Measurements from ENCODE around the gene IP6K1.

The IP6K1 gene

GRCh38 chr3:49727924-49728361 lies 58.4 kb downstream of the IP6K1 start:
- Histone ChIP-seq H2BK15ac (ENCODE audit: low read depth, poor library complexity, severe bottlenecking) (no peak overlapping the region), H3K79me1 (replicated peaks; ENCODE audit: low read length, poor library complexity, severe bottlenecking) (peaks cover 37% of the 10 kb centered on the region), H3K4me1 (ENCODE audit: control insufficient read depth, insufficient read depth, low read depth, low read length) (peaks cover 10% of the 10 kb centered on the region), H2AK5ac (ENCODE audit: low read length, severe bottlenecking) (no peak overlapping the region), H4K8ac (ENCODE audit: low read length) (no peak overlapping the region), H3K4me2 (ENCODE audit: low read length, poor library complexity, severe bottlenecking) (no peak overlapping the region), H3K18ac (ENCODE audit: low read depth in 1 of 2, low read length in 2 of 2) (no peak overlapping the region), H3K4ac (ENCODE audit: low read depth in 1 of 2, low read length in 2 of 2) (no peak overlapping the region), H3K36me3 (ENCODE audit: control insufficient read depth in 1 of 2, insufficient read depth in 2 of 2, low read depth in 1 of 2, low read length in 2 of 2) (peaks cover 60 to 71% of the 10 kb centered on the region in 2 experiments), H3K23ac (ENCODE audit: low read length in 2 of 2) (no peak overlapping the region), H3K27me3 (ENCODE audit: control insufficient read depth in 1 of 2, insufficient read depth in 1 of 2, low read length in 2 of 2) (no peaks in the 10 kb centered on the region), H2BK5ac (ENCODE audit: low read depth, low read length, poor library complexity, severe bottlenecking) (no peak overlapping the region), H2BK120ac (ENCODE audit: low read depth, low read length) (no peak overlapping the region), H3K9ac (ENCODE audit: low read length) (no peak overlapping the region), H3K27ac (ENCODE audit: low read length, poor library complexity, severe bottlenecking) (no peak overlapping the region), H2BK12ac (ENCODE audit: low read length in 2 of 2) (no peak overlapping the region), H4K91ac (ENCODE audit: low read length) (no peak overlapping the region), H3K9me3 (ENCODE audit: control insufficient read depth, low read length) (no peaks in the 10 kb centered on the region), H3K4me3 (ENCODE audit: insufficient read depth in 1 of 2, low read depth in 1 of 2, low read length in 2 of 2) (no peak overlapping the region), H3K14ac (ENCODE audit: low read length in 2 of 2) (no peak overlapping the region), H2AFZ (ENCODE audit: low read depth, low read length) (no peak overlapping the region)
- no peak for DNase-seq
- 96% methylated on average over 15 of the region's 15 CpGs for WGBS

GRCh38 chr3:49727154-49727923 lies 59.0 kb downstream of the IP6K1 start:
- no peak overlapping the region for H4K8ac ChIP-seq (ENCODE audit: low read length)
- H3K4me1 ChIP-seq (ENCODE audit: control insufficient read depth, insufficient read depth, low read depth, low read length), result peaks cover 16% of the 10 kb centered on the region
- H2BK12ac ChIP-seq (ENCODE audit: low read length in 2 of 2), result no peak overlapping the region
- no peak overlapping the region for H2BK120ac ChIP-seq (ENCODE audit: low read depth, low read length)
- H3K4me3 ChIP-seq (ENCODE audit: insufficient read depth in 1 of 2, low read depth in 1 of 2, low read length in 2 of 2), result no peak overlapping the region
- no peak overlapping the region for H3K4ac ChIP-seq (ENCODE audit: low read depth in 1 of 2, low read length in 2 of 2)
- WGBS, result 96% methylated on average over 19 of the region's 19 CpGs
- H3K14ac ChIP-seq (ENCODE audit: low read length in 2 of 2), result no peak overlapping the region
- DNase-seq, result no peak
- no peaks in the 10 kb centered on the region for H3K27me3 ChIP-seq (ENCODE audit: control insufficient read depth in 1 of 2, insufficient read depth in 1 of 2, low read length in 2 of 2)
- peaks cover 60 to 69% of the 10 kb centered on the region in 2 experiments for H3K36me3 ChIP-seq (ENCODE audit: control insufficient read depth in 1 of 2, insufficient read depth in 2 of 2, low read depth in 1 of 2, low read length in 2 of 2)
- no peak overlapping the region for H2BK15ac ChIP-seq (ENCODE audit: low read depth, poor library complexity, severe bottlenecking)
- no peak overlapping the region for H2AFZ ChIP-seq (ENCODE audit: low read depth, low read length)
- H2BK5ac ChIP-seq (ENCODE audit: low read depth, low read length, poor library complexity, severe bottlenecking), result no peak overlapping the region
- H3K18ac ChIP-seq (ENCODE audit: low read depth in 1 of 2, low read length in 2 of 2), result no peak overlapping the region
- no peak overlapping the region for H3K4me2 ChIP-seq (ENCODE audit: low read length, poor library complexity, severe bottlenecking)
- no peak overlapping the region for H3K9ac ChIP-seq (ENCODE audit: low read length)
- no peak overlapping the region for H4K91ac ChIP-seq (ENCODE audit: low read length)
- H3K79me1 ChIP-seq (replicated peaks; ENCODE audit: low read length, poor library complexity, severe bottlenecking), result peaks cover 36% of the 10 kb centered on the region
- H3K23ac ChIP-seq (ENCODE audit: low read length in 2 of 2), result no peak overlapping the region
- no peak overlapping the region for H3K27ac ChIP-seq (ENCODE audit: low read length, poor library complexity, severe bottlenecking)
- no peaks in the 10 kb centered on the region for H3K9me3 ChIP-seq (ENCODE audit: control insufficient read depth, low read length)
- no peak overlapping the region for H2AK5ac ChIP-seq (ENCODE audit: low read length, severe bottlenecking)

- peaks cover 24% of the 10 kb centered on the region for H3K4me1 ChIP-seq (ENCODE audit: control insufficient read depth, insufficient read depth, low read depth, low read length)
- H3K27me3 ChIP-seq (ENCODE audit: control insufficient read depth in 1 of 2, insufficient read depth in 1 of 2, low read length in 2 of 2), result no peaks in the 10 kb centered on the region
- no peak overlapping the region for H3K4ac ChIP-seq (ENCODE audit: low read depth in 1 of 2, low read length in 2 of 2)
- H3K9ac ChIP-seq (ENCODE audit: low read length), result no peak overlapping the region
- H2BK5ac ChIP-seq (ENCODE audit: low read depth, low read length, poor library complexity, severe bottlenecking), result no peak overlapping the region
- peaks cover 37% of the 10 kb centered on the region for H3K79me1 ChIP-seq (replicated peaks; ENCODE audit: low read length, poor library complexity, severe bottlenecking)
- no peak overlapping the region for H4K8ac ChIP-seq (ENCODE audit: low read length)
- no peaks in the 10 kb centered on the region for H3K9me3 ChIP-seq (ENCODE audit: control insufficient read depth, low read length)
- H3K18ac ChIP-seq (ENCODE audit: low read depth in 1 of 2, low read length in 2 of 2), result no peak overlapping the region
- no peak overlapping the region for H3K14ac ChIP-seq (ENCODE audit: low read length in 2 of 2)
- no peak overlapping the region for H2BK120ac ChIP-seq (ENCODE audit: low read depth, low read length)
- DNase-seq, result no peak
- no peak overlapping the region for H2AFZ ChIP-seq (ENCODE audit: low read depth, low read length)
- H3K4me3 ChIP-seq (ENCODE audit: insufficient read depth in 1 of 2, low read depth in 1 of 2, low read length in 2 of 2), result no peak overlapping the region
- no peak overlapping the region for H2BK15ac ChIP-seq (ENCODE audit: low read depth, poor library complexity, severe bottlenecking)
- H3K4me2 ChIP-seq (ENCODE audit: low read length, poor library complexity, severe bottlenecking), result no peak overlapping the region
- no peak overlapping the region for H2BK12ac ChIP-seq (ENCODE audit: low read length in 2 of 2)
- no peak overlapping the region for H3K23ac ChIP-seq (ENCODE audit: low read length in 2 of 2)
- no peak overlapping the region for H2AK5ac ChIP-seq (ENCODE audit: low read length, severe bottlenecking)
- H3K36me3 ChIP-seq (ENCODE audit: control insufficient read depth in 1 of 2, insufficient read depth in 2 of 2, low read depth in 1 of 2, low read length in 2 of 2), result peaks cover 63 to 69% of the 10 kb centered on the region in 2 experiments
- no peak overlapping the region for H3K27ac ChIP-seq (ENCODE audit: low read length, poor library complexity, severe bottlenecking)
- WGBS, result 96% methylated on average over 10 of the region's 11 CpGs
- no peak overlapping the region for H4K91ac ChIP-seq (ENCODE audit: low read length)
Measured at GRCh38 chr3:49725906-49726681, 60.2 kb downstream of the IP6K1 start.

DNA sequence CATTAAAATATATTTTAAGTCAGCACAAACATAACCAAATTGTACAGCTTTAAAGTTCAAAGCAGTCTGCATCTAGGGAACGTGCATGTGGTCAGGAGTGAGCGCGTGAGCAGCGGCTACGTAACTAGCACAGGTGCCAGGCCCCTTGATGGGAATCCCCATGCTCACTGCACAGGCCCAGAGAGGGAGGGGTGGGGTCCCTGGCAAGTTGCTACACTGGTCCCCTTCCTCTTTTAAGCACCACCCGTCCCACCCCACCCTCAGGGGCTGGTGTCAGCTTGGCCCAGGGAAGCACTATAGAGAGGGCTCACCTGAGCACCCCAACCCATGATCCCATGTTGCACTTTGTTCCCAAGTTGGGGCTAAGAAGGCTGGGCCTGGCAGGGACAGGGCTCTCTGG lies 61.8 kb downstream of the IP6K1 start:
- H3K27ac ChIP-seq (ENCODE audit: low read length, poor library complexity, severe bottlenecking), result peak overlapping the region; percentile 64
- H2BK15ac ChIP-seq (ENCODE audit: low read depth, poor library complexity, severe bottlenecking), result no peak overlapping the region
- H3K4me3 ChIP-seq (ENCODE audit: insufficient read depth in 1 of 2, low read depth in 1 of 2, low read length in 2 of 2), result peak overlapping the region in 1 of 2 experiments; percentile 79
- no peak overlapping the region for H2BK120ac ChIP-seq (ENCODE audit: low read depth, low read length)
- no peaks in the 10 kb centered on the region for H3K9me3 ChIP-seq (ENCODE audit: control insufficient read depth, low read length)
- peak overlapping the region in 1 of 2 experiments; percentile 38 for H2BK12ac ChIP-seq (ENCODE audit: low read length in 2 of 2)
- H2BK5ac ChIP-seq (ENCODE audit: low read depth, low read length, poor library complexity, severe bottlenecking), result no peak overlapping the region
- H3K4me2 ChIP-seq (ENCODE audit: low read length, poor library complexity, severe bottlenecking), result peak overlapping the region; percentile 84
- DNase-seq, result no peak
- peak overlapping the region; percentile 98 for H3K9ac ChIP-seq (ENCODE audit: low read length)
- H3K23ac ChIP-seq (ENCODE audit: low read length in 2 of 2), result peak overlapping the region in 1 of 2 experiments; percentile 29
- H3K27me3 ChIP-seq (ENCODE audit: control insufficient read depth in 1 of 2, insufficient read depth in 1 of 2, low read length in 2 of 2), result no peaks in the 10 kb centered on the region
- H3K36me3 ChIP-seq (ENCODE audit: control insufficient read depth in 1 of 2, insufficient read depth in 2 of 2, low read depth in 1 of 2, low read length in 2 of 2), result peaks cover 62 to 66% of the 10 kb centered on the region in 2 experiments
- no peak overlapping the region for H3K14ac ChIP-seq (ENCODE audit: low read length in 2 of 2)
- H4K8ac ChIP-seq (ENCODE audit: low read length), result peak overlapping the region; percentile 71
- H3K18ac ChIP-seq (ENCODE audit: low read depth in 1 of 2, low read length in 2 of 2), result no peak overlapping the region
- H2AK5ac ChIP-seq (ENCODE audit: low read length, severe bottlenecking), result peak overlapping the region; percentile 45
- H3K79me1 ChIP-seq (replicated peaks; ENCODE audit: low read length, poor library complexity, severe bottlenecking), result peaks cover 36% of the 10 kb centered on the region
- H4K91ac ChIP-seq (ENCODE audit: low read length), result no peak overlapping the region
- H3K4me1 ChIP-seq (ENCODE audit: control insufficient read depth, insufficient read depth, low read depth, low read length), result peaks cover 24% of the 10 kb centered on the region
- H3K4ac ChIP-seq (ENCODE audit: low read depth in 1 of 2, low read length in 2 of 2), result peak overlapping the region in 1 of 2 experiments; percentile 92
- no peak overlapping the region for H2AFZ ChIP-seq (ENCODE audit: low read depth, low read length)
- WGBS, result 69% methylated on average over 6 of the region's 6 CpGs

Measured in mesenchymal stem cell (in vitro differentiated cells and primary cell).